Stimulated activated CD4-positive, alpha-beta T cell treated with anti-CD3 and anti-CD28 coated beads, Interleukin-1b, Interleukin-23, amount 100 ng/mL, for 4 hours (primary cell): ENCODE data around the gene PDCD10.
A peak's percentile ranks its signal among the peaks of the same experiment; 100 is the strongest.

ENCODE experiments used
- DNase-seq, 2 donors: peaks; one replicate each; pipeline ENCODE4 v3.0.0-alpha.2; 2020; ENCODE audit warnings: low read depth in 2 of 2

Gene PDCD10

GRCh38 chr3:167734498-167735232 lies at the start of gene PDCD10:
TSS of gene PDCD10 (minus strand) at chr3:167734892. CDS start at chr3:167720157, 14,735 bp downstream.
- peak; percentile 89 to 90 for DNase-seq

DNA sequence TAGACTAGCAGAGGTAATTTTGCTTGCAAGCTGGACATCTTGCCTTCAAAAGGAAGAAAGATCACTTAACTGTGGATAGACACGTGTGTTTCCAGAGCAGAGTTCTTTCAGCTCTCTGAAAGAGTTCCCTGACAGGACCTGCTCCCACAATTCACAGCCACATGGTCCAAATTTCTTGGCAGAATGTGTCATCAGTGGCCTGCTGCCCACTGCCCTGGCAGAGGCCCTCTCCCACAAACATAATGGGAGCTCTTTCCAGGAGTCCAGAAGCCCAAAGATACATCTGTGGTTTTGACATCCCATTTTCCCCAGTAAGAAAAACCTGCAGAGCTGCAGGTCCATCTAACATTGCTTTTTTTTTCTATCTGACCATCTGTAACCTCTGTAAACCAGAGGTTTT lies 49.1 kb upstream of the PDCD10 start:
- no peak for DNase-seq

GRCh38 chr3:167780214-167780883 lies 45.7 kb upstream of the PDCD10 start:
- no peak for DNase-seq

GRCh38 chr3:167777356-167777755 lies 42.7 kb upstream of the PDCD10 start:
- no peak for DNase-seq

- no peak for DNase-seq
Observed at GRCh38 chr3:167776066-167776685, 41.5 kb upstream of the PDCD10 start.

DNA sequence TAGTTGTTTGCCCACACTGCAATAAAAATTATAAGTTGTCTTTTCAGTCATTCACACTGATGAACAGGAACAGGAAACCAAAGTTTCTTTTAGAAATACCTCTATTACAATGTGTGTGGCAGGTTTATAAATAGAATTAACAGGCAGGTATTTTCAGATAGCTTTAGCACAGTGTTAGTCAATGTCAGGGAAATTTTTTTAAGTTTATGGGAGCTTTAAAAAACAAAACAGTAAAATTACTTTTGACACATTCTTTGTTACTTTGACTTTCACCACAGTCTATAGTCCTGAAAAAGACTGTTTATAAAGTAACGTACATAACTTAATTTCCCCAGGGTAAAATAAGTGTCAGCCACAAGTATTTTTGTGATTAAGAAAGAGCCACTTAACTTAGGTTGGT lies 38.9 kb upstream of the PDCD10 start:
- no peak for DNase-seq

- no peak for DNase-seq
Observed at GRCh38 chr3:167772992-167773391, 38.3 kb upstream of the PDCD10 start.

GRCh38 chr3:167762296-167762695 lies 27.6 kb upstream of the PDCD10 start:
- no peak for DNase-seq

GRCh38 chr3:167761302-167761701 lies 26.6 kb upstream of the PDCD10 start:
- DNase-seq: no peak

- no peak for DNase-seq
Observed at GRCh38 chr3:167754049-167754448, 19.4 kb upstream of the PDCD10 start.

- no peak for DNase-seq
Observed at GRCh38 chr3:167750272-167750971, 15.7 kb upstream of the PDCD10 start.

GRCh38 chr3:167749728-167750127 lies 15.0 kb upstream of the PDCD10 start:
- no peak for DNase-seq

GRCh38 chr3:167749209-167749608 lies 14.5 kb upstream of the PDCD10 start:
- DNase-seq: no peak

GRCh38 chr3:167743799-167744198 lies 9.1 kb upstream of the PDCD10 start:
- no peak for DNase-seq

DNA sequence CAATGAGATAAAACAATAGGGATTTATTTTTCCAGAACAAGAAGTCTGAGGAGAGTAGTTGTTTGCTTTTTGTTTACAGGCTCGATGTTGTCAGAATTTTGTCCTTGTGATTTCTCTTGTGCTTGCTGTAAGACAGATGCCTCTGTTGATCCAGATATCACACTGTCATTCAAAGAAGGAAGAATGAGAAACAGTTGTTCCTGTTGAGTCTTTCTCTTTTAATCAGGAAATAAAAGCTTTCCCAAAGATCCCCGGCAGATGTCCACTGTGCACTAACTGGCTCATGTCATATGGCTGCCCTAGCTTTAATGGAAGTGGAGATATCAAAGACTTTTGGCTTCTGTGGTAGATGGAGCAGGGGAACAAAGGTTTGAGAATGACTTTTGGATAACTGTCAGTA lies 7.6 kb upstream of the PDCD10 start:
- DNase-seq: no peak

DNA sequence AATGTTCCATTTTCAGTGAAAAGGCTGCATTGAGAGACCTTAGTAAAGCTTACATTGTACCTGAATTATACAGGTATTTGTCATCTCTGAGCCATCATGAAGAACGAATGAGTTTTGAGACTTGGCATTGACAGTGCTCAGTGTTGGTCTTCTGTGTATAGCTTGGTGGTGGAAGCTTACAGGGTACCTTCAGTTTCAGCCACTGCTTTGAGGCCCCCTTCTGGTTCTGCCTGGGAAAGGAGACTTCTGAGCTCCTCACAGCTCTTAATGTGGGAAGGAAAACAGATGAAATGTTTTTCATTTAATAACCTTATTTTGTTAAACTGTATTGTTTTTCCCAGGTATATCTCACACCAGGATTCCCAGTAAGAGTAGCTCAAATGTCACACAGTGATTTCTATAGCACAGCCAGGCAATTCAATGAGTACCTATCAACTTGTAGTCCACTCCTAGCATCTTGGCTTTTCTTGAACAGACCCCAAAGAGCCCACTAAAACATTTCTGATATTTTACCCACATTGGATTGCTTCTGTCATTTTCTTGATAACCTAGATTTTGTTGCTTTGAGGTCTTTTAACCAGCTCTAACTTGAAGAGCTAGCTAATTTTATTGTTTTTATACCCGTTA lies 6.4 kb upstream of the PDCD10 start:
- DNase-seq: peak in 1 of 2 donors; percentile 2

DNA sequence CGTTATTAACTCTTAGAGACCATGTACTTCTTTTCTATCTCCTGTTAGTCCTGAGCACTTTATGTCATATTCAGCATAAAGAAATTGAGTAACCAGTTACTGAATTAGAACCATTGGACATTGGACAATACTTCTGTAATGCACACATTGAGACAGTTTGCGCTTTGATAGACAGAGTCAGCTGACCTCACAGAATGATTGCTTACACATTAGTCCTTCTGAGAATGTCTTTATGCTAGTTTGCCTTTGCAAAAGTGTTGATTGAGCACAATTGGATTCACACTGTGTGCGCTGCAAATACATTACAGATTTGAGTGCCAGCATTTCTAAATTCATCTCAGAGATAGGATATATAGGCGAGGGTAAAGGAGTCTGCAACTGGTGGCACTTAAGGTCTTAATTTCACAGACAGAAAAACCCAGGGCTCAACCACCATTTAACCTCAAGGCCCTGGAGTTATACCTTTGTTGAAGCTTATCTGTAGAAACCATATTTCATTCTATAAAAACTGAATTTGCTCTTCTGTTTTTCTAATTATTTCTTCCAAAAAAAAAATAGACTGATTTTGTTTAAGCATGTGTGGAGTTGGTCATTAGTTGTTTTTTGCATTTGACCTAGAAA lies 4.6 kb upstream of the PDCD10 start:
- DNase-seq: no peak

DNA sequence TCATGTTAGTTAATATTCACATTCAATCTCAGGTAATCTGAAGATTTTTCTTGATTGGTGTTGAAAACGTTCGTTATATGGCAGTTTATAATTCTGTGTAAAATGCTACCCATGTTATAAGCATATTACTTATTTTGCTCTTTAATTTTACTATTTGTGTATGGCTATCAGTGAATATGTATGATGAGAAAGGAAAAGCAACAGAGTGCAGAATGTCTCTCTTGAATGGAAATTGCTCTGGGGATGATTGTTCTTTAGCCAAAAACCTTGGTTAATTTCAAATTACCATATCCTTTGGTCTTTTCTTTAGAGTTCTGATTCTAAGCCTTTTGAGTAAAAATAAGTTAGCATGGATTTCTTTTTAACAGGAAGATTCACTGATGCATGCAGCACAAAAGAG lies 3.3 kb upstream of the PDCD10 start:
- no peak for DNase-seq

DNA sequence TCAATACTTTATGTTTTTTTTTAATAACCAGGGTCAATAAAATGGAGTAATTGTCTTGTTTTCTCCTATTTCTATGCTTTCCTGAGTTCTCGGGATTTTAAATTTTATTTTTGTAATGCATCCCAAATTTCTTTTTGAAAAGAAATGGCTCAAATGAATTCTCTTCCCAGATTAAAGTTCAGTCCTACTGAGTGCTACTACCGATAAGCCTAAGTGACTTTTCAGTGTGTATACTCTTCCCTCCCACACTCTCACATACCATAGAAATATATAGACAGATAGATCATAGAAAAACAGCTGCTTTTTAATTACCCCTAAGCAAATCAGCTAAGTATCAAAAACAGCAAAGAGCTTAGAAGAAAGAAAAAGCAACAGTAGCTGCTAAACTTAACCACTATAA lies 2.3 kb upstream of the PDCD10 start:
- no peak for DNase-seq

GRCh38 chr3:167736264-167736787 lies 1.6 kb upstream of the PDCD10 start:
- no peak for DNase-seq
